Activated gamma-delta T cell treated with anti-CD3 and anti-CD28 coated beads, Interleukin-2, amount 50 U/mL, for 16 hours (primary cell): ENCODE results near the gene RHOXF2.

Experiments used
- DNase-seq: peaks from one replicate; pipeline ENCODE4 v3.0.0-alpha.2; 2020; ENCODE audit warnings: low read depth

Gene RHOXF2

GRCh38 chrX:120200851-120201250 is 42.4 kb downstream of the RHOXF2 start:
- DNase-seq, result no peak

DNA sequence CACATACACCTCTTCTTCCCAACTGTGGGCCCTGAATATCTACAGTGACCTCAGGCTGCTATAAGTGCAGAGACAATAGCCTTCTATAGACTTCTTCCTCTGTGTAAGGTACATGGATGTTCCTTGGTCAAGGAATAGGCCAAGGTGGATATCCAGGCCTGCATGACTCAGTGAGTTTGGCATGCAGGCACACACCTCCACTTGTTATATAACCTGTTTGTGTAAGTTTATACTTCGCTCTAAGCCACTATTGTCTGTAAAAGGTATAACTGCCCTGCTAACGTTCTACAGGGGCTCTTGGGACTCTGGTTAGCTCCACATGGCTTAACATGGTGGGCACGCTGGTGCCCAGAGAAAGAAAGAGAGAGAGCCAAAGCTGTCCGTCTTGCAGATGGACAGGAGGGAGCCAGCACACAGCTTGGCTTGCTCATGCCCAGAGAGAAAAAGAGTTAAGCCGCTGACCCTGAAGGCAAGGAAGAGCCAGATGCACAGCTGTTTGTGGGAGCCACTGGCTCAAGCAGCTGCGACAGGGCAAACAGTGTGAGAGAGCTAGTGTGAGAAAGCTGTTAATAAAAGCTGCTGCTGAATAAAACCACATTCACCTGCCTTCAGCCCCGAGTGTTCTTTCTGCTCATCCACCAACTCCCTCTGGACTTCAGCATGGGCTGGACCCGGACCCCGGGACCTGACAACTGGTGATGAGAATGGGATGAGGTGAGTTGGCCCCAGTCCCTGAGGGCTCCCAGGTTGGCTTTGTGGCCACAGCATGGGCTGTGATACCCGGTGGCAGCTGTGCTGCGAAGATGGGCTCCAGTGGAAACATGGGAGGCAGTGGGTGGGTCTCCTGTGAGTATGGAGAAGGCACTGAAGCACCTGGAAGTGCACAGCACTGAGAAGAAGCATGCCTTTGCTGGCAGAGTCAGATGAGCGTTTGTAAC is 47.7 kb downstream of the RHOXF2 start:
- no peak for DNase-seq

GRCh38 chrX:120207009-120207605 is 48.7 kb downstream of the RHOXF2 start:
- DNase-seq, result no peak

DNA sequence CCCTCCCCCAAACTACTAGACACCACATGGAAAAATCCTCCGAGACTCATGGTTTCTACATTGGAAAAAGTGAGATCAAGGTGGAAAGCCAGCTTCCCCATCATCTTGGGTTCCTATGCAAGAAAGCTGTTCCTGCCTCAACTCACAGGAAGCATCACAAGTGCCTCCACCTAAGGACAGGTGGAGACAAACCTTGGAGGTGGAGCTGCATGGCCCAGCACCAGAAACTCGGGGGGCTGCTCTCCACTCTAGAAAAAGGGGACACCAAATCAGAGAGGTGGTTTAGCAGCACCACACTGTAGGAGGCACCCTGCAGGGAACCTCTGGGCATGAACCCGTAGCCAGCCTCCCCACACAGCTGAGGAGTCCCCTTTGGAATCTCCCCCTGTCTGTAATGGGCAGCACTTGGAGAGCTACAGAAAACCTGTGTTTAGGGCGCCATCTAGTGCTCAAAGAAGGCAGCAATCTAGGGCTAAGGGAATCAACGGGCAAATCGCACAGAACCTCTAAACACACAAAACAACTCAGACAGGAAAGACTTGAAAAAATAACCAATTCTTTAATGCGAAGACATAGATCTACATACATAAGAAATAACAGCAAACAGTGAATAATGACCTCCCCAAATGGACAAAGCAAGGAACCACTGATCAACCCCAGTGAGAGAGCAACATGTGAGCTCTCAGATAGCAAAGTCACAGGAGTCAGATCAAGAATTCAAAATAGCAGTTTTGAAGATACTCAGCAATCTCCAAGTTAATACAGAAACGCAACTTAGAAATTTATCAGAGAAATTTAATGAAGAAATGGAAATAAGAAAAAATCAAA is 55.2 kb downstream of the RHOXF2 start:
- peak; percentile 45 for DNase-seq
